ENCODE results near the gene UBASH3A.

Gene UBASH3A

GRCh38 chr21:42403611-42404231, at the start of gene UBASH3A:
Gene UBASH3A (plus strand): TSS chr21:42403902. CDS start chr21:42403946, 44 bp downstream.
- DNase-seq (ENCODE audit: low read depth in 2 of 2) = no peak

- DNase-seq (ENCODE audit: low read depth in 2 of 2) = no peak
Measured at GRCh38 chr21:42356046-42356445, 47.7 kb upstream of the UBASH3A start.

- DNase-seq (ENCODE audit: low read depth in 2 of 2) = no peak
Measured at GRCh38 chr21:42356650-42357049, 47.1 kb upstream of the UBASH3A start.

- DNase-seq (ENCODE audit: low read depth in 2 of 2) = no peak
Measured at GRCh38 chr21:42357307-42357706, 46.4 kb upstream of the UBASH3A start.

- no peak for DNase-seq (ENCODE audit: low read depth in 2 of 2)
Measured at GRCh38 chr21:42358261-42358660, 45.4 kb upstream of the UBASH3A start.

- DNase-seq (ENCODE audit: low read depth in 2 of 2) = no peak
Measured at GRCh38 chr21:42358937-42359336, 44.8 kb upstream of the UBASH3A start.

GRCh38 chr21:42360317-42360716, 43.4 kb upstream of the UBASH3A start:
- DNase-seq (ENCODE audit: low read depth in 2 of 2) = no peak

- DNase-seq (ENCODE audit: low read depth in 2 of 2) = no peak
Measured at GRCh38 chr21:42361286-42361685, 42.4 kb upstream of the UBASH3A start.

- DNase-seq (ENCODE audit: low read depth in 2 of 2) = no peak
Measured at GRCh38 chr21:42362198-42362597, 41.5 kb upstream of the UBASH3A start.

GRCh38 chr21:42362700-42363099, 41.0 kb upstream of the UBASH3A start:
- DNase-seq (ENCODE audit: low read depth in 2 of 2) = no peak

- DNase-seq (ENCODE audit: low read depth in 2 of 2) = no peak
Measured at GRCh38 chr21:42363312-42363711, 40.4 kb upstream of the UBASH3A start.

GRCh38 chr21:42364304-42364865, 39.3 kb upstream of the UBASH3A start:
- no peak for DNase-seq (ENCODE audit: low read depth in 2 of 2)

- DNase-seq (ENCODE audit: low read depth in 2 of 2) = no peak
Measured at GRCh38 chr21:42365770-42366169, 37.9 kb upstream of the UBASH3A start.

DNA sequence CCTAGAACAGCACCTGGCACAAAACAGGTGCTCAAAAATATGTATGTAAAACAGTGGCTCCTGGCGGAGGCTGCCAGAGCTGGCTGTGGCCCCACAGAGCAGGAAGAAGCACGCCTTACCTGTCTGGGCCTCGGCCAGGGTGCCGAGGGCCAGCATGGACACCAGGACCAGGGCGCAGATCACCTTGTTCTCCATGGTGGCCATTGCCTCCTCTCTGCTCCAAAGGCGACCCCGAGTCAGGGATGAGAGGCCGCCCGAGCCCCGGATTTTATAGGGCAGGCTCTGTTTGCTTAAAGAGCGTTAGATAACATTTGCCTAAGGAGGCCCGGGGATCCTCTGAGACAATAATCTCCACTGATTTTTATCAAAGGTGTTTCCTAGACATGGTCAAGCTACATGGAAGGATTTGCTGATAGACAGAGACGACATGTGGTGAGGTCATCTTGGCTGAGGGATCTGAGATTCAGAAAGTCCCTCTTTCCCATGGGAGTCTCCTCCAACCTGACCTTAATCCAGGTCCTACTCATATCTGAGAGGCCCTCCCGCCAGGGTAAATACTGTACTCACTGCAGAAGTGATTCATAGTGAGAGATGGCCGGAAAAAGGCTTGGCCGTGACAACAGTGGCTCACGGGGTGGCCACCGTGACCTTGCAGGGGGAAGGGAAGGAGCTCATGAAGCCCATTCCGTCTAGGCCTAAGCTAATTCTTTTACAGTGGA, 37.3 kb upstream of the UBASH3A start, which contains the start of gene TFF1:
TFF1 (minus strand) TSS at position 244 of the 719 bp plus-strand sequence; CDS start at position 204, 40 bp downstream.
- DNase-seq (ENCODE audit: low read depth in 2 of 2) = no peak

- no peak for DNase-seq (ENCODE audit: low read depth in 2 of 2)
Measured at GRCh38 chr21:42367367-42368165, 36.1 kb upstream of the UBASH3A start.

DNA sequence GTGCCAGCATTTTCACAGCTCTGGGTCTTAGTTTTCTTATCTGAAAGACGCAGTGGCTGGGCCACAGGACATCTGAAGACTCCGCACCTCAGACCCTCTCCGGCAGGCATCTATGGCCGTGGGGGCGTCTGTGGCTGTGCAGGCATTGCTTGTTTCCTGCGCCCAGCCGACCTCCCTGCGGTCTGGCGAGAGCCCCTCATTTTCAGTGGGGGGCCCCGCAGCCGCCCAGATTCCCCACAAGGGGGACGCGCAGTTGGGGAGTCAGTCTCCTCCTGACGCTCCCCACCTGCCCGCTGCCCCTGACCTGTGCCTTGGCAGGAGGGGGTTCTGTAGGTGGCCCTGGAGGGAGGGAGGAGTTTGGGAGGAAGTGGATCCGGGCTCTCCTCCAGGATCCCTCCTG, 33.9 kb upstream of the UBASH3A start:
- no peak for DNase-seq (ENCODE audit: low read depth in 2 of 2)

DNA sequence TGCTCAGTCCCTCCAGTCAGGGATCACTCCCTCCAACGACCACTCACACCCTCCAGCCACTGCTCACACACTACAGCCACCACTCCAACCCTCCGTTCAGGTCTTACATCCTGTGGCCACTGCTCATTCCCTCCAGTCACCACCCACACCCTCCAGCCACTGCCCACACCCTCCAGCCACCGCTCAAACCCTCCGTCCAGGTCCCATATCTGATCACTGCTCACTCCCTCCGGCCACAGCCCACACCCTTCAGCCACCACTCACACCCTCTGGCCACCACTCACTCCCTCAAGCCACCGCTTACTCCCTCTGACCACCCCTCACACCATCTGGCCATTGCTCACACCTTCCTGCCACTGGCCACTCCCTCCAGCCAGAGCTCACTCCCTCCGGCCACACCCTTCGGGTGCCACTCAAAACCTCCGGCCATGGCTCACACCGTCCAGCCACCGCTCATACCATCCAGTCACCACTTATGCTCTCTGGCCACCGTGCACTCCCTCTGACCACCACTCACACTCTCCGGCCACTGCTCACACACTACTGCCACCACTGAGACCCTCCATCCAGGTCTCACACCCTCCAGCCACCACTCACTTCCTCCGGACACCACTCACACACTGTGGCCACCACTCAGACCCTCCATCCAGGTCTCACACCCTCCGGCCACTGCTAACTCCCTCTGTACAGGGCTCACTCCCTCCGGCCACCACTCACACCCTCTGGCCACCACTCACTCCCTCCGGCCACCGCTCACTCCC, 32.6 kb upstream of the UBASH3A start:
- no peak for DNase-seq (ENCODE audit: low read depth in 2 of 2)

DNA sequence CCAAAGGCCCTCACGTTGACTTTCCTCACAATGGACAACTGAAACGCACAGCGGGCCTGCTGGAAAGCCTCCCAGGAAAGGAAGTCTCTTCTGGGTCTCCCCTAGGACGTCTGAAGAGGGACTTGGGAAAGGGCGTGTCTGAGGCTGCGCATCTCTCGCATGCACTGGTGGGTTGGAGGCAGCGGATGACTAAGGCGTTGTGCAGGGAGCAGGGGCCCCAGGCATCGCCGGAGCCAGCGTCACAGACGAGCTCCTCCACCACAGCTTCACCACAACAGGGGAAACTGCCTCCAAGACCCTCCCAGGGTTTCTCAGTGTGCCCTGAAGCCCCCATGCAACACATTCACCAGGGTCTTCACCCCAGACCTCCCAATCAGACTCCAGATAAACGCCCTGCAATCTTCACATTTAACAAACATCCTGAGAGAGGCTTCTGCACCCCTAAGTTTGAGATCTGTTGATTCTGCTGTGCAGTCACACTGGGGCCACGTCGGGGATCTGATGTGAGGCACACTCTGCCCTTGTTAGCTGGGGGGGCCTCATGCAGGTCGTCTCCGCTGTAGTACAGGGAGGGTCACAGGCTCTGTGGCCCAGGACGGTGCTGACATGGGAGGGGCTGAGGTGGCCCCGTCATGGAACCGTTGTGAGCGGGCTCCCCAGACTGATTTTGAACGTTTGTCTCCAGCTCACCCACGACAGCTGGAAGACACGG, 30.4 kb upstream of the UBASH3A start:
- DNase-seq (ENCODE audit: low read depth in 2 of 2) = no peak

DNA sequence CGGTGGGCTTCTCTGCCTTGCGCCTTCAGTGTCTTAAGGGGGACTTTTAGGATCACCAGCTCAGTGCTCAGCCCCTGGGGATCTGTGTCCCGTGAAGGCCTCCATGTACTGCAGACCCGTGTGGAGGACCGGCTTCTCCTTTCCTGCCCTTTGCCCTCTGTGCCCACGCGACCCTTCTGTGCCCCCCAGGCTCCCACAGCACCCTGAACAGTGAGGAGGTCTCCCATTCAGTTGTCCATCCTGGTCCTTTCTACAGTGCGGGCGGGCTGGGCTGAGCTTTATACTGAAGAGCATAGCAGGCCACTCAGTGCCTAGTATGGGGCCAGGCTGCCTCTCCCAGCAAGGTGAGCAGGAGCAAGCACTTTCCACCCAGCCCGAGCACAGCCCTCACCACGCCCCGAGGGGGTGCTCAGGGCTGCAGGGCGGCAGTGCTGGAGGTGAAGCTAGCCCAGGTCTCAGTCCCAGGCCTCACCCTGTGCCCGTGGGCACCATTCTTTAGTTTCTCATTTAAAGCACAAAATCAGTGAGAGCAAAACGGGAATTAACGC, 29.7 kb upstream of the UBASH3A start:
- no peak for DNase-seq (ENCODE audit: low read depth in 2 of 2)

- no peak for DNase-seq (ENCODE audit: low read depth in 2 of 2)
Measured at GRCh38 chr21:42374457-42374856, 29.2 kb upstream of the UBASH3A start.
